OCI-LY7 (cell line): ENCODE results near the gene DIAPH3. TPM values are rescaled to one million over a fixed set of nuclear protein-coding genes. Genes with fewer than 3 reads are reported as not detected.

Experiments
- BruUV-seq: library from RNA; stranded (reverse); fragments of 400-500 nt; replicated peaks from 2 replicates; lab custom pipeline; 2021; lab: Mats Ljungman, UMichigan
- CTCF ChIA-PET: fragments of 300-600 bp; sonication (Branson Sonifier 250); formaldehyde crosslinking; loops from one replicate; lab custom pipeline; 2022; ENCODE audit warnings: antibody characterized with exemption; ENCODE audit not compliant: unreplicated experiment; lab: Charles Lee
- POLR2A ChIA-PET: fragments of 300-600 bp; sonication (Branson Sonifier 250); formaldehyde crosslinking; loops from one replicate; lab custom pipeline; 2022; ENCODE audit warnings: antibody characterized with exemption; lab: Charles Lee
- DNase-seq: peaks from one replicate; pipeline ENCODE4 v3.0.0-alpha.2; 2015; ENCODE audit warnings: low spot score
- H2AFZ ChIP-seq: fragments of 200-600 bp; sonication (generic), shearing (Covaris generic); 2 replicates; pipeline ENCODE4 v1.6.1; 2014; ENCODE audit warnings: mild to moderate bottlenecking, antibody characterized with exemption, low read length, moderate library complexity
- H3K27ac ChIP-seq: fragments of 200-600 bp; sonication (generic); 2 replicates; pipeline ENCODE4 v1.5.1; 2014; ENCODE audit warnings: mixed run types, low read depth, mild to moderate bottlenecking, moderate library complexity, low read length, inconsistent platforms; ENCODE audit not compliant: poor library complexity, severe bottlenecking
- H3K36me3 ChIP-seq: fragments of 200-600 bp; sonication (generic); 2 replicates; pipeline ENCODE4 v1.6.1; 2014; ENCODE audit warnings: mild to moderate bottlenecking, antibody characterized with exemption, low read length, moderate library complexity, mixed read lengths; ENCODE audit not compliant: insufficient read depth
- H3K4me1 ChIP-seq: fragments of 200-600 bp; sonication (generic); 2 replicates; pipeline ENCODE4 v1.5.1; 2014; ENCODE audit warnings: mild to moderate bottlenecking, low read length; ENCODE audit not compliant: insufficient read depth, poor library complexity, severe bottlenecking
- H3K4me2 ChIP-seq: fragments of 200-600 bp; sonication (generic); 2 replicates; pipeline ENCODE4 v1.6.1; 2014; ENCODE audit warnings: mild to moderate bottlenecking, low read length
- H3K4me3 ChIP-seq: fragments of 200-600 bp; sonication (generic); 2 replicates; pipeline ENCODE4 v1.5.1; 2014; ENCODE audit warnings: mild to moderate bottlenecking, low read depth, low read length; ENCODE audit not compliant: poor library complexity, severe bottlenecking
- H3K79me2 ChIP-seq: fragments of 200-600 bp; sonication (generic); 2 replicates; pipeline ENCODE4 v1.6.1; 2016; ENCODE audit warnings: low read depth, mild to moderate bottlenecking, low read length, moderate library complexity, mixed read lengths; ENCODE audit not compliant: insufficient read depth
- H3K9me2 ChIP-seq: fragments of 200-600 bp; sonication (generic); 2 replicates; pipeline ENCODE4 v1.6.1; 2016; ENCODE audit warnings: mild to moderate bottlenecking, low read length, mixed read lengths; ENCODE audit not compliant: insufficient read depth
- H3K9me3 ChIP-seq: fragments of 200-600 bp; sonication (generic); 2 replicates; pipeline ENCODE4 v1.6.1; 2014; ENCODE audit warnings: mild to moderate bottlenecking, mixed run types, low read length, mixed read lengths
- H4K20me1 ChIP-seq: fragments of 200-600 bp; sonication (generic); 2 replicates; pipeline ENCODE4 v1.6.1; 2014; ENCODE audit warnings: mild to moderate bottlenecking, antibody characterized with exemption, low read length, moderate library complexity, mixed read lengths; ENCODE audit not compliant: insufficient read depth
- EZH2phosphoT487 ChIP-seq: fragments of 200-600 bp; sonication (generic); IDR thresholded peaks from 2 replicates; pipeline ENCODE4 v1.6.1; 2018; ENCODE audit warnings: low read depth, borderline replicate concordance, mild to moderate bottlenecking, mixed run types, antibody characterized with exemption, low read length, moderate library complexity, mixed read lengths
- intact Hi-C: fragments of 100-400 bp; cut with micrococcal nuclease; formaldehyde crosslinking; loops from one replicate; pipeline ENCODE4 v1.10.0; 2022; ENCODE audit not compliant: unreplicated experiment
- total RNA-seq, 2 experiments: library from RNA; depleted of rRNA in 1 of 2; stranded (reverse); fragments of >200 nt in 1 of 2; shearing (Covaris generic) in 1 of 2; gene quantifications; 2 replicates each; pipeline ENCODE4 v1.2.3, GENCODE V29; 2014 to 2022
- TF ChIP-seq, protein P1 (sequence below): fragments of 200-600 bp; sonication (generic); conservative IDR thresholded peaks from 2 replicates; pipeline ENCODE4 v1.5.1; 2014; ENCODE audit warnings: mild to moderate bottlenecking, antibody characterized with exemption, low read length, moderate library complexity, mixed read lengths

Gene DIAPH3
- total RNA-seq, 2 experiments from 2014 or later = 33.5 to 37.2 TPM

DNA sequence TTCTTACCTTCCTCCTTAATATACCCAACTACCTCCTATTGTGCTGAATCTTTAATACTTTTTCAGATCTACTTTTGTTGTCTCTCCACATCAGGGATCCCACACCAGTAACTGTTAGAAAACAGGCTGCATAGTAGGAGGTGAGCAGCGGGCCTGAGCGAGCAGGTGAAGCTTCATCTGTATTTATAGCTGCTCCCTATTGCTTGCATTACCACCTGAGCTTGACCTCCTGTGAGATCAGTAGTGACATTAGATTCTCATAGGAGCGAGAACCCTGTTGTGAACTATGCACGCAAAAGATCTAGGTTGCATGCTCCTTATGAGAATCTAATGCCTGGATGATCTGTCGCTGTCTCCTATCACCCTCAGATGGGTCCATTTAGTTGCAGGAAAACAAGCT lies 279.8 kb downstream of the DIAPH3 start:
- no peaks in the 10 kb centered on the region for H3K9me2 ChIP-seq
- ChIA-PET CTCF (no interaction called here), POLR2A (interaction anchor here (0.8 to 0.9 kb wide), 3 partner anchors 13 to 45 kb away, joined by 3 to 4 read pairs (median 3); no protein-coding TSS in a partner anchor)
- H4K20me1 ChIP-seq = no peaks in the 10 kb centered on the region
- H3K79me2 ChIP-seq = no peaks in the 10 kb centered on the region
- no peaks in the 10 kb centered on the region; the same call in 1 of the 2 replicates for H3K36me3 ChIP-seq
- no peaks in the 10 kb centered on the region for H3K9me3 ChIP-seq
- TF ChIP-seq EZH2phosphoT487 = no peak
- TF ChIP-seq, protein P1, sequence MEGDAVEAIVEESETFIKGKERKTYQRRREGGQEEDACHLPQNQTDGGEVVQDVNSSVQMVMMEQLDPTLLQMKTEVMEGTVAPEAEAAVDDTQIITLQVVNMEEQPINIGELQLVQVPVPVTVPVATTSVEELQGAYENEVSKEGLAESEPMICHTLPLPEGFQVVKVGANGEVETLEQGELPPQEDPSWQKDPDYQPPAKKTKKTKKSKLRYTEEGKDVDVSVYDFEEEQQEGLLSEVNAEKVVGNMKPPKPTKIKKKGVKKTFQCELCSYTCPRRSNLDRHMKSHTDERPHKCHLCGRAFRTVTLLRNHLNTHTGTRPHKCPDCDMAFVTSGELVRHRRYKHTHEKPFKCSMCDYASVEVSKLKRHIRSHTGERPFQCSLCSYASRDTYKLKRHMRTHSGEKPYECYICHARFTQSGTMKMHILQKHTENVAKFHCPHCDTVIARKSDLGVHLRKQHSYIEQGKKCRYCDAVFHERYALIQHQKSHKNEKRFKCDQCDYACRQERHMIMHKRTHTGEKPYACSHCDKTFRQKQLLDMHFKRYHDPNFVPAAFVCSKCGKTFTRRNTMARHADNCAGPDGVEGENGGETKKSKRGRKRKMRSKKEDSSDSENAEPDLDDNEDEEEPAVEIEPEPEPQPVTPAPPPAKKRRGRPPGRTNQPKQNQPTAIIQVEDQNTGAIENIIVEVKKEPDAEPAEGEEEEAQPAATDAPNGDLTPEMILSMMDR = no peak
- H3K4me2 ChIP-seq = no peak overlapping the region
- H3K27ac ChIP-seq = no peak overlapping the region
- H3K4me1 ChIP-seq = no peaks in the 10 kb centered on the region
- no peak overlapping the region for H2AFZ ChIP-seq
- H3K4me3 ChIP-seq = no peak overlapping the region
- no peak for DNase-seq
- no TSS peak for BruUV-seq
- intact Hi-C loops = no loop called here

DNA sequence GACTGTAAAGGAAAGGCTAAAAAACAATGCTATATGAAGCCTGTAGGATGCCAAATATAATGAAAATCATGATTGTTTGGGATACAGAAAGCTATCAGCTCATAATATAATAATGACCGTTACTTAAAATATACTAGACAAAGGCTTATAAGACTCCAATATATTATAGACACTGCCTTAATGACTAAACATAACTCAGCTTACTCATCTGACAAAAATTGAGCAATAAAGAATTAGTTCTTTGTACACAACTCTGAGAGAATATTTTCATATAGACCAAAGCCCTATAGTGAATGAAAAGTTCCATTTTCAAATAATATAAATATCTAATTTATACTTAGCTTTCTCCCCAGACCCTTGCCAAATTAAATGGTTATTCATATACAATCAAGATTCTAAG lies 283.3 kb downstream of the DIAPH3 start:
- DNase-seq = no peak
- Histone ChIP-seq H3K79me2 (no peaks in the 10 kb centered on the region), H2AFZ (no peak overlapping the region), H3K4me2 (no peak overlapping the region), H3K36me3 (peaks cover 14% of the 10 kb centered on the region), H3K9me3 (no peaks in the 10 kb centered on the region), H3K4me1 (no peaks in the 10 kb centered on the region), H3K27ac (no peak overlapping the region), H4K20me1 (no peaks in the 10 kb centered on the region), H3K9me2 (no peaks in the 10 kb centered on the region), H3K4me3 (no peak overlapping the region)
- ChIA-PET CTCF (interaction anchor here (0.6 kb wide), 1 partner anchor 438 kb away, joined by 3 read pairs; no protein-coding TSS in a partner anchor), POLR2A (interaction anchor here (0.6 to 0.7 kb wide), 4 partner anchors 9 to 507 kb away, joined by 3 to 4 read pairs (median 4); no protein-coding TSS in a partner anchor)
- intact Hi-C loops = no loop called here
- no peak for TF ChIP-seq EZH2phosphoT487
- TF ChIP-seq, protein P1 = no peak
- no TSS peak for BruUV-seq

DNA sequence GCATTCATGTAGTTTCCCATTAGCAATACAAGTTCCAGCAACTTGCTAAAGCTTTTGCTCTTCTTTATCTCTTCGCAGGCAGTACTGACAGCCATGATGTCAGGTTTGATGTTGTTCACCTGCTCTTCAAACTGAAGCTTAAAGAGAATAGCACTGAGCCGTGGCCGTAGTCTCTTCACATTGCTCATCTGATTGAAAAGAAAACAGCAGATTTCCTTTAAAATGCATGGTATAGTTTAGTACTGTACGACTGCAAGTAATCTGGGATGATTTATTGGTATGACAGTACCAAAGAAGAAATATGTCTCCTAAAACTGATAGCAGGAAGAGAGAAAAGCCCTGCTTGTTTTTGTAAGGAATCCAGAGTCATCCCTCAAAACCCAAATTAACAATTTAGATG lies 284.4 kb downstream of the DIAPH3 start:
- no peak overlapping the region for H3K27ac ChIP-seq
- no peaks in the 10 kb centered on the region for H3K4me1 ChIP-seq
- TF ChIP-seq EZH2phosphoT487 = no peak
- TF ChIP-seq, protein P1 = no peak
- H3K4me2 ChIP-seq = no peak overlapping the region
- no peaks in the 10 kb centered on the region for H3K79me2 ChIP-seq
- POLR2A ChIA-PET = no interaction called here
- H3K9me2 ChIP-seq = no peaks in the 10 kb centered on the region
- peaks cover 24% of the 10 kb centered on the region for H3K36me3 ChIP-seq
- BruUV-seq = no TSS peak
- no peak overlapping the region for H3K4me3 ChIP-seq
- no peaks in the 10 kb centered on the region for H4K20me1 ChIP-seq
- CTCF ChIA-PET = no interaction called here
- no peaks in the 10 kb centered on the region for H3K9me3 ChIP-seq
- DNase-seq = no peak
- no peak overlapping the region for H2AFZ ChIP-seq
- intact Hi-C loops = no loop called here
